Measurements from ENCODE around the gene ERP27. TPM values are rescaled to one million over a fixed set of nuclear protein-coding genes. Genes with fewer than 3 reads are reported as not detected.
A peak's percentile ranks its signal among the peaks of the same experiment; 100 is the strongest.

ERP27 gene
- total RNA-seq, 2 donors from 2014 or later, result 79.1 to 131 TPM

DNA sequence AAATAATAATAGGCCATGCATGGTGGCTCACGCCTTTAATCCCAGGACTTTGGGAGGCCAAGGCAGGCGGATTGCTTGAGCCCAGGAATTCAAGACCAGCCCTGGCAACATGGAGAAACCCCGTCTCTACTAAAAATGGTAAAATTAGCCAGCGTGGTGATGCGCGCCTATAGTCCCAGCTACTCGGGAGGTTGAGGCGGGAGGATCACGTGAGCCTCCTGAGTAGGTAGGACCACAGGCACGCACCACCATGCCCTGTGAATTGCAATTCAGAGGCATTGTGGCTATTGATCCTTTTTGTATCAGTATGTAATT, 20.7 kb upstream of the ERP27 start:
- peak overlapping the region in 1 of 4 donors; percentile 72 for H3K27ac ChIP-seq
- H3K4me3 ChIP-seq, result no peak overlapping the region
- H3K9me3 ChIP-seq, result no peaks in the 10 kb centered on the region
- ATAC-seq (no peak), DNase-seq (no peak)
- WGBS, 2 donors, result 89 to 95% methylated on average over 10 of the region's 10 CpGs
- H3K4me1 ChIP-seq, result peaks cover 6% of the 10 kb centered on the region
- intact Hi-C loops (cut with DNase I), result no loop called here
- no peaks in the 10 kb centered on the region for H3K27me3 ChIP-seq
- H3K36me3 ChIP-seq (replicated peaks in 1 of 2; ENCODE audit: insufficient read depth in 1 of 2, low read depth in 2 of 2), result no peaks in the 10 kb centered on the region
- TF ChIP-seq POLR2A (IDR thresholded peaks at IDR 0.05), result no peak
- TF ChIP-seq, protein P1, sequence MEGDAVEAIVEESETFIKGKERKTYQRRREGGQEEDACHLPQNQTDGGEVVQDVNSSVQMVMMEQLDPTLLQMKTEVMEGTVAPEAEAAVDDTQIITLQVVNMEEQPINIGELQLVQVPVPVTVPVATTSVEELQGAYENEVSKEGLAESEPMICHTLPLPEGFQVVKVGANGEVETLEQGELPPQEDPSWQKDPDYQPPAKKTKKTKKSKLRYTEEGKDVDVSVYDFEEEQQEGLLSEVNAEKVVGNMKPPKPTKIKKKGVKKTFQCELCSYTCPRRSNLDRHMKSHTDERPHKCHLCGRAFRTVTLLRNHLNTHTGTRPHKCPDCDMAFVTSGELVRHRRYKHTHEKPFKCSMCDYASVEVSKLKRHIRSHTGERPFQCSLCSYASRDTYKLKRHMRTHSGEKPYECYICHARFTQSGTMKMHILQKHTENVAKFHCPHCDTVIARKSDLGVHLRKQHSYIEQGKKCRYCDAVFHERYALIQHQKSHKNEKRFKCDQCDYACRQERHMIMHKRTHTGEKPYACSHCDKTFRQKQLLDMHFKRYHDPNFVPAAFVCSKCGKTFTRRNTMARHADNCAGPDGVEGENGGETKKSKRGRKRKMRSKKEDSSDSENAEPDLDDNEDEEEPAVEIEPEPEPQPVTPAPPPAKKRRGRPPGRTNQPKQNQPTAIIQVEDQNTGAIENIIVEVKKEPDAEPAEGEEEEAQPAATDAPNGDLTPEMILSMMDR (IDR thresholded peaks at IDR 0.05), result no peak

DNA sequence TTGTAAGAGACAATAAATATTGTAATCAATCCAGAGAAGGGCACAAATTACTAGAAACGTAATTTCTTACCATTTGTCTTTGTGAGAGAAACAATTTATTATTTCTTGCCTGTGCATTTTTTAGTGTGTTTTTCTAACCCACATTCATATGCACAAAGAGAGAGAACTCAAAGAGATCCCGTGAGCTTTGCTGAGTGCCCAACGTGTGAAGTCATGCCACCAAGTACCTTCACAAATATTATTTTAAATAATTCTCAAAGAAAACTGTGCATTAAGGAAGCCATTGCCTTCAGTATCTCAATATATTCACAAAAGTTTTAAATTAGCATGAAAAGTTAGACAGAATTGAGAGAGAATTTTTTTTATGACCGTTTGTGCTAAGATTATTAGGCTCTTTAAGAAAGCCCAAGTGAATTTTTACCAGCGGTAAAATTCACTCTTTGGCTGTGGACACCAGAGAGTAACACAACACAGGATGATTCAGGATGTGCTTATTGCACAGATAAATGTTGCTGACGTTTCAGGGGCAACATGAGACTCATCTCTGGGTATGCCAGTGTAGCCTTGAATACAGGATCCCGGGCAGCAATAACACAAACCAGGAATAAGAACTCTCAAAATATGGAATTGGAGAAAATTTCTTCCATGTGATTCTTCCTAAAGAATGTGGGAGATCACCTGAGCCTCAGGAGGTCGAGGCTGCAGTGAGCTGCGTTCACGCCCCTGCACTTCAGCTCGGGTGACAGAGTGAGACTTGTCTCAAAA, 20.2 kb upstream of the ERP27 start:
- intact Hi-C loops (cut with DNase I), result no loop called here

DNA sequence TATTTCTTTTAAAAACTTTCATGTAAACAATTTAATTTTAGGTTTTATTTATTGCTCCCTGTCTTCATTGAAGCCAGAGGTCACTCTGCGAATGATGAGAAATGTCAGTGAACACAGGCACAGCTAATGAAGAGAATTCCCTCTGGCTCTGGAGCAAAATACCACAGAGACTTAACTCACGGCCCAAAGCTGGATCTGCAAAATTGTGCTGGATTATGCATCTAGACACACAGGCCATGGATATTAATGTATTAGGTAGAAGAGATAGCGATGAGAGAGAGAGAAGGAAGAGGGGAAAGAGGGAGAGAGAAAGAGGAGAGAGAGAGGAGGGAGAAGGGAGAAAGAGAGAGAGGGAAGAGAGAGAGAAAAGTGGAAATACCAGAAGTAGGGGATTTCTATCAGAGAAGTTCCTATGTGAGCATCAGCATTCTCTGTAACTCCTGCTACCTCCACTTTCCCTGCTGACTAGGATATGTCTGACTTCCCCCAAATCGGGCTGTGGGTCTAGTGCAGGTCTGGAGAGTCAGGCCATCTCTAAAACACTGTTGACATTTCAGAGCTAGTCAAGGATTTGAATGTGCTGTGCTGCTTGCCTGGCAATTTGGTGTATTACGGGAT, 19.3 kb upstream of the ERP27 start:
- no peak for ATAC-seq
- no peaks in the 10 kb centered on the region for H3K27me3 ChIP-seq
- no peak overlapping the region for H3K4me3 ChIP-seq
- no peaks in the 10 kb centered on the region for H3K9me3 ChIP-seq
- no peak for TF ChIP-seq POLR2A (IDR thresholded peaks at IDR 0.05)
- TF ChIP-seq, protein P1 (IDR thresholded peaks at IDR 0.05), result no peak
- intact Hi-C loops (cut with DNase I), result no loop called here
- no peaks in the 10 kb centered on the region for H3K36me3 ChIP-seq (replicated peaks in 1 of 2; ENCODE audit: insufficient read depth in 1 of 2, low read depth in 2 of 2)
- 64 to 75% methylated on average over 5 of the region's 5 CpGs for WGBS, 2 donors
- H3K4me1 ChIP-seq, result peaks cover 6% of the 10 kb centered on the region
- DNase-seq, result no peak
- H3K27ac ChIP-seq, result no peak overlapping the region

More for the DNA sequence above, 20.2 kb upstream of the ERP27 start:
- no peak for TF ChIP-seq POLR2A (IDR thresholded peaks at IDR 0.05)
- TF ChIP-seq, protein P1 (IDR thresholded peaks at IDR 0.05), result no peak
- H3K4me1 ChIP-seq, result peaks cover 6% of the 10 kb centered on the region
- ATAC-seq, result no peak
- no peaks in the 10 kb centered on the region for H3K9me3 ChIP-seq
- H3K4me3 ChIP-seq, result no peak overlapping the region
- DNase-seq, result no peak
- H3K36me3 ChIP-seq (replicated peaks in 1 of 2; ENCODE audit: insufficient read depth in 1 of 2, low read depth in 2 of 2), result no peaks in the 10 kb centered on the region
- H3K27ac ChIP-seq, result peak overlapping the region in 1 of 4 donors; percentile 72
- H3K27me3 ChIP-seq, result no peaks in the 10 kb centered on the region
- WGBS, 2 donors, result 67 to 72% methylated on average over 11 of the region's 11 CpGs

DNA sequence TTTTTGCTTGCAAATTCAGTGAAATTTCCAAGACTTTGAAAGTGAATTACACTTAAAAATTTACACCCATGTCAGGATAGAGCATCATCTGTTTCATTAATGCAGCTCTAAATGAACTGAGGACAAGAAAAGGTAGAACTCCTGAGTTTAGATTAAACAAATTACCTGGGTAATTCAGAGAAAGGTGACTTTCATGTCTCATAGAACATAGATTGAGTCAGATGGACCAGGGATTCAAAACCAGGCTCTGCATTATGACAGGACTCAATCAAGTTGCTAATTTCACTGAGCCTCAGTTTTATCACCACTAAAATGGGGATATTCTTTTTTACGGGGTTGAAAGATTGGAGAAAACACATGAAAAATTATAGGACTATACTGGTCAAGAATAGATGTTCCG, 18.6 kb upstream of the ERP27 start:
- H3K27ac ChIP-seq, result no peak overlapping the region
- no peak for ATAC-seq
- intact Hi-C loops (cut with DNase I), result no loop called here
- no peak overlapping the region for H3K4me3 ChIP-seq
- H3K36me3 ChIP-seq (replicated peaks in 1 of 2; ENCODE audit: insufficient read depth in 1 of 2, low read depth in 2 of 2), result no peaks in the 10 kb centered on the region
- no peak for TF ChIP-seq POLR2A (IDR thresholded peaks at IDR 0.05)
- TF ChIP-seq, protein P1 (IDR thresholded peaks at IDR 0.05), result no peak
- H3K27me3 ChIP-seq, result no peaks in the 10 kb centered on the region
- H3K9me3 ChIP-seq, result no peaks in the 10 kb centered on the region
- H3K4me1 ChIP-seq, result peaks cover 6% of the 10 kb centered on the region
- WGBS, 2 donors, result 73 to 78% methylated on average over 2 of the region's 2 CpGs
- DNase-seq, result no peak

Measured in body of pancreas (tissue), 4 donors.